H9 (cell line): ENCODE results near the gene ABCA4. TPM values are rescaled to one million over a fixed set of nuclear protein-coding genes. Genes with fewer than 3 reads are reported as not detected.

Source experiments
- DNase-seq: peaks from one replicate; pipeline ENCODE4 v3.0.0-alpha.2; 2017
- H2AFZ ChIP-seq: one replicate; pipeline ENCODE4 v1.6.1; 2013; ENCODE audit warnings: mild to moderate bottlenecking, low read length, control low read depth, moderate library complexity
- H2AK5ac ChIP-seq: 2 replicates; pipeline ENCODE4 v1.6.1; 2013; ENCODE audit warnings: low read length, control low read depth, mixed read lengths; ENCODE audit not compliant: insufficient read length
- H2BK120ac ChIP-seq: one replicate; pipeline ENCODE4 v1.6.1; 2013; ENCODE audit warnings: low read depth, mild to moderate bottlenecking, low read length, control low read depth, inconsistent platforms; ENCODE audit not compliant: poor library complexity, severe bottlenecking
- H2BK12ac ChIP-seq: 2 replicates; pipeline ENCODE4 v1.6.1; 2013; ENCODE audit warnings: low read length, control low read depth, mixed read lengths, low read depth; ENCODE audit not compliant: insufficient read length
- H2BK15ac ChIP-seq: 2 replicates; pipeline ENCODE4 v1.6.1; 2013; ENCODE audit warnings: low read depth, low read length, control low read depth
- H2BK20ac ChIP-seq: one replicate; pipeline ENCODE4 v1.6.1; 2013; ENCODE audit warnings: low read depth, mild to moderate bottlenecking, low read length, control low read depth, inconsistent platforms; ENCODE audit not compliant: poor library complexity, severe bottlenecking
- H2BK5ac ChIP-seq: 2 replicates; pipeline ENCODE4 v1.6.1; 2013; ENCODE audit warnings: low read length, control low read depth, mixed read lengths; ENCODE audit not compliant: insufficient read length
- H3K14ac ChIP-seq: 2 replicates; pipeline ENCODE4 v1.6.1; 2013; ENCODE audit warnings: low read length, control low read depth; ENCODE audit not compliant: insufficient read depth
- H3K18ac ChIP-seq: 2 replicates; pipeline ENCODE4 v1.6.1; 2013; ENCODE audit warnings: low read depth, mild to moderate bottlenecking, mixed read lengths, low read length, control low read depth; ENCODE audit not compliant: insufficient read length
- H3K23ac ChIP-seq: 2 replicates; pipeline ENCODE4 v1.6.1; 2013; ENCODE audit warnings: low read length, control low read depth, mixed read lengths, low read depth; ENCODE audit not compliant: insufficient read length
- H3K23me2 ChIP-seq: 2 replicates; pipeline ENCODE4 v1.6.1; 2013; ENCODE audit warnings: low read depth, mild to moderate bottlenecking, mixed read lengths, low read length, control low read depth; ENCODE audit not compliant: insufficient read length, poor library complexity, severe bottlenecking
- H3K27ac ChIP-seq: 2 replicates; pipeline ENCODE4 v1.5.1; 2013; ENCODE audit warnings: low read length, control low read depth, mixed read lengths, low read depth; ENCODE audit not compliant: insufficient read length
- H3K27me3 ChIP-seq: 2 replicates; pipeline ENCODE4 v1.6.1; 2013; ENCODE audit warnings: low read length, control low read depth, inconsistent platforms; ENCODE audit not compliant: insufficient read depth
- H3K4ac ChIP-seq: 2 replicates; pipeline ENCODE4 v1.6.1; 2013; ENCODE audit warnings: low read depth, mild to moderate bottlenecking, control low read depth, inconsistent platforms, low read length, moderate library complexity
- H3K4me1 ChIP-seq: 2 replicates; pipeline ENCODE4 v1.6.1; 2013; ENCODE audit warnings: low read length, control low read depth, inconsistent platforms; ENCODE audit not compliant: insufficient read depth
- H3K4me2 ChIP-seq: 2 replicates; pipeline ENCODE4 v1.6.1; 2013; ENCODE audit warnings: low read length, control low read depth, mixed read lengths; ENCODE audit not compliant: insufficient read length, insufficient read depth
- H3K56ac ChIP-seq: 2 replicates; pipeline ENCODE4 v1.6.1; 2013; ENCODE audit warnings: low read depth, mild to moderate bottlenecking, mixed read lengths, low read length, control low read depth; ENCODE audit not compliant: insufficient read length
- H3K79me1 ChIP-seq: 2 replicates; pipeline ENCODE4 v1.6.1; 2013; ENCODE audit warnings: low read depth, mild to moderate bottlenecking, moderate library complexity, low read length, control low read depth, inconsistent platforms; ENCODE audit not compliant: insufficient read depth, poor library complexity, severe bottlenecking
- H3K79me2 ChIP-seq: 2 replicates; pipeline ENCODE4 v1.6.1; 2013; ENCODE audit warnings: low read length, control low read depth, inconsistent platforms; ENCODE audit not compliant: insufficient read depth
- H3K9ac ChIP-seq: 2 replicates; pipeline ENCODE4 v1.6.1; 2013; ENCODE audit warnings: low read length, control low read depth, mixed read lengths; ENCODE audit not compliant: insufficient read length; ENCODE audit errors: extremely low read depth
- H3K9me3 ChIP-seq: one replicate; pipeline ENCODE4 v1.6.1; 2013; ENCODE audit warnings: low read depth, low read length, inconsistent platforms; ENCODE audit not compliant: control insufficient read depth
- H3T11ph ChIP-seq: one replicate; pipeline ENCODE4 v1.6.1; 2013; ENCODE audit warnings: mild to moderate bottlenecking, low read length, control low read depth, inconsistent platforms
- H4K20me1 ChIP-seq: one replicate; pipeline ENCODE4 v1.6.1; 2013; ENCODE audit not compliant: control insufficient read depth, insufficient read length, insufficient read depth
- H4K5ac ChIP-seq: 2 replicates; pipeline ENCODE4 v1.6.1; 2013; ENCODE audit warnings: low read depth, mild to moderate bottlenecking, mixed read lengths, low read length, control low read depth; ENCODE audit not compliant: insufficient read length
- H4K8ac ChIP-seq: replicated peaks from 2 replicates; pipeline ENCODE4 v1.6.1; 2013; ENCODE audit warnings: low read length, control low read depth, mixed read lengths, low read depth; ENCODE audit not compliant: insufficient read length
- H4K91ac ChIP-seq: 2 replicates; pipeline ENCODE4 v1.6.1; 2013; ENCODE audit warnings: low read depth, mild to moderate bottlenecking, moderate library complexity, mixed read lengths, low read length, control low read depth; ENCODE audit not compliant: insufficient read length
- H3K27ac Mint-ChIP-seq, 3 experiments: 2 replicates in 2 of 3; 3 replicates in 1 of 3; pipeline ENCODE4 v1.8.0; 2020 to 2021; ENCODE audit warnings: mixed read lengths in 3 of 3, mild to moderate bottlenecking in 1 of 3, moderate library complexity in 1 of 3
- H3K27me3 Mint-ChIP-seq: 2 replicates; pipeline ENCODE4 v1.8.0; 2021; ENCODE audit warnings: low read depth, mild to moderate bottlenecking, moderate library complexity, mixed read lengths
- H3K36me3 Mint-ChIP-seq, 3 experiments: 2 replicates in 2 of 3; 3 replicates in 1 of 3; pipeline ENCODE4 v1.8.0; 2020 to 2021; ENCODE audit warnings: low read depth in 3 of 3, mixed read lengths in 3 of 3; ENCODE audit not compliant: insufficient read depth in 1 of 3
- H3K4me1 Mint-ChIP-seq, 2 experiments: 2 replicates each; pipeline ENCODE4 v1.8.0; 2020; ENCODE audit warnings: mixed read lengths in 2 of 2
- H3K4me3 Mint-ChIP-seq, 2 experiments: 2 replicates in 1 of 2; 3 replicates in 1 of 2; pipeline ENCODE4 v1.8.0; 2020 to 2021; ENCODE audit warnings: mild to moderate bottlenecking in 2 of 2, mixed read lengths in 2 of 2, moderate library complexity in 1 of 2
- H3K9me3 Mint-ChIP-seq, 2 experiments: 2 replicates in 1 of 2; 3 replicates in 1 of 2; pipeline ENCODE4 v1.8.0; 2020; ENCODE audit warnings: mild to moderate bottlenecking in 2 of 2, mixed read lengths in 2 of 2, moderate library complexity in 1 of 2
- CTCF ChIP-seq: fragments of 200-600 bp; sonication (generic); conservative IDR thresholded peaks from 3 replicates; pipeline ENCODE4 v1.8.0; 2021; ENCODE audit warnings: antibody characterized with exemption, mild to moderate bottlenecking
- WGBS: extraction: QIAGEN DNeasy Blood & Tissue Kit; methylation state at CpG from one replicate; pipeline ENCODE4 v1.1.7; 2013; ENCODE audit warnings: missing lambda C conversion rate, low lambda C conversion rate, mixed read lengths; ENCODE audit not compliant: insufficient read length; ENCODE audit errors: extremely low coverage; 5-methylcytosine and 5-hydroxymethylcytosine counted together
- total RNA-seq: library from RNA; stranded (reverse); gene quantifications from 2 replicates; pipeline ENCODE4 v1.2.1, GENCODE V29; 2021

The ABCA4 gene
- total RNA-seq, 1 experiment from 2014 or later: not detected

GRCh38 chr1:94058766-94059165, 62.2 kb downstream of the ABCA4 start:
- no peak overlapping the region for H3K4me2 ChIP-seq
- H4K91ac ChIP-seq: no peak overlapping the region
- no peak overlapping the region for H3K9ac ChIP-seq
- peaks cover 5% of the 10 kb centered on the region; the same call in 1 of the 2 replicates for H3K4me1 ChIP-seq
- H4K8ac ChIP-seq: no peak overlapping the region
- no peaks in the 10 kb centered on the region; a peak in 1 of 7 replicates for H3K36me3 Mint-ChIP-seq
- H2BK5ac ChIP-seq: no peak overlapping the region
- H3K9me3 ChIP-seq: no peaks in the 10 kb centered on the region
- no peak overlapping the region for H3K27ac Mint-ChIP-seq
- H2AFZ ChIP-seq: no peak overlapping the region
- no peak overlapping the region for H2BK12ac ChIP-seq
- H4K5ac ChIP-seq: no peak overlapping the region
- no peak overlapping the region for H3K4me3 Mint-ChIP-seq
- no peak overlapping the region for H3K18ac ChIP-seq
- H3K23ac ChIP-seq: no peak overlapping the region
- no peaks in the 10 kb centered on the region for H4K20me1 ChIP-seq
- no peaks in the 10 kb centered on the region for H3K79me2 ChIP-seq
- no peak overlapping the region for H3K27ac ChIP-seq
- no peak overlapping the region for H2BK20ac ChIP-seq
- no peak overlapping the region for H3K56ac ChIP-seq
- no peak for DNase-seq
- peaks cover 6% of the 10 kb centered on the region; the same call in 1 of the 2 replicates for H3K27me3 ChIP-seq
- H3K4ac ChIP-seq: no peak overlapping the region
- peaks cover 12 to 22% of the 10 kb centered on the region in 2 experiments for H3K4me1 Mint-ChIP-seq
- no CpG with 5 or more reads among the region's 3 CpGs for WGBS
- no peak overlapping the region for H2AK5ac ChIP-seq
- no peak overlapping the region for H2BK120ac ChIP-seq
- no peaks in the 10 kb centered on the region for H3K79me1 ChIP-seq
- H3K9me3 Mint-ChIP-seq: no peaks in the 10 kb centered on the region; a peak in 1 of 5 replicates
- no peak for TF ChIP-seq CTCF
- H2BK15ac ChIP-seq: no peak overlapping the region
- H3K27me3 Mint-ChIP-seq: peaks cover 61% of the 10 kb centered on the region
- H3K23me2 ChIP-seq: no peaks in the 10 kb centered on the region
- H3T11ph ChIP-seq: no peak overlapping the region
- H3K14ac ChIP-seq: no peak overlapping the region
